KG1 (cell line): ENCODE data around the gene TMX2.

Source experiments
- DNase-seq: peaks from one replicate; lab custom pipeline; 2025; lab: John Stamatoyannopoulos, UW

The TMX2 gene

GRCh38 chr11:57764972-57765371, 52.6 kb downstream of the TMX2 start:
- no peak for DNase-seq

- DNase-seq = no peak
Observed at GRCh38 chr11:57770793-57771192, 58.4 kb downstream of the TMX2 start.

- no peak for DNase-seq
Observed at GRCh38 chr11:57771365-57771764, 59.0 kb downstream of the TMX2 start.

- no peak for DNase-seq
Observed at GRCh38 chr11:57772562-57772961, 60.2 kb downstream of the TMX2 start.

- DNase-seq = no peak
Observed at GRCh38 chr11:57773026-57773598, 60.7 kb downstream of the TMX2 start.

- no peak for DNase-seq
Observed at GRCh38 chr11:57775491-57775890, 63.1 kb downstream of the TMX2 start.

- no peak for DNase-seq
Observed at GRCh38 chr11:57776031-57776521, 63.7 kb downstream of the TMX2 start.

- DNase-seq = no peak
Observed at GRCh38 chr11:57776577-57777210, 64.3 kb downstream of the TMX2 start.

- no peak for DNase-seq
Observed at GRCh38 chr11:57777969-57778317, 65.5 kb downstream of the TMX2 start.

- DNase-seq = no peak
Observed at GRCh38 chr11:57778318-57779037, 66.1 kb downstream of the TMX2 start.

- DNase-seq = no peak
Observed at GRCh38 chr11:57779276-57779675, 66.9 kb downstream of the TMX2 start.

GRCh38 chr11:57781529-57781943, 69.1 kb downstream of the TMX2 start:
- DNase-seq = no peak

GRCh38 chr11:57785072-57785471, 72.7 kb downstream of the TMX2 start:
- no peak for DNase-seq

- DNase-seq = no peak
Observed at GRCh38 chr11:57786436-57786835, 74.0 kb downstream of the TMX2 start.

GRCh38 chr11:57787006-57787604, 74.7 kb downstream of the TMX2 start:
- no peak for DNase-seq

- no peak for DNase-seq
Observed at GRCh38 chr11:57787920-57788702, 75.7 kb downstream of the TMX2 start.

GRCh38 chr11:57788703-57789088, 76.3 kb downstream of the TMX2 start:
- no peak for DNase-seq
